MCF 10A (cell line): ENCODE measurements around the gene EP400. TPM values are rescaled to one million over a fixed set of nuclear protein-coding genes. Genes with fewer than 3 reads are reported as not detected.

Experiments used
- BruUV-seq: library from RNA; stranded (reverse); fragments of 400-500 nt; replicated peaks from 2 replicates; lab custom pipeline; 2021; lab: Mats Ljungman, UMichigan
- CTCF ChIA-PET: fragments of 300-600 bp; sonication (Branson Sonifier 250); formaldehyde crosslinking; extraction: SDS; loops from one replicate; lab custom pipeline; 2021; ENCODE audit warnings: antibody characterized with exemption, inconsistent platforms; lab: Yijun Ruan, JAX
- POLR2A ChIA-PET: fragments of 300-600, 350-650 bp; sonication (Branson Sonifier 250); formaldehyde crosslinking; extraction: SDS; loops from one replicate; lab custom pipeline; 2020; ENCODE audit warnings: antibody characterized with exemption, inconsistent platforms; lab: Yijun Ruan, JAX
- DNase-seq: peaks from one replicate; pipeline ENCODE4 v3.0.0-alpha.2; 2018; ENCODE audit not compliant: unreplicated experiment
- H3K27ac Mint-ChIP-seq: one replicate; pipeline ENCODE4 v1.8.0; 2022; ENCODE audit warnings: mild to moderate bottlenecking, low read depth, mixed read lengths; ENCODE audit not compliant: unreplicated experiment
- H3K27me3 Mint-ChIP-seq: one replicate; pipeline ENCODE4 v1.8.0; 2022; ENCODE audit warnings: mixed read lengths; ENCODE audit not compliant: insufficient read depth, unreplicated experiment
- H3K36me3 Mint-ChIP-seq: one replicate; pipeline ENCODE4 v1.8.0; 2022; ENCODE audit warnings: mild to moderate bottlenecking, moderate library complexity, mixed read lengths; ENCODE audit not compliant: insufficient read depth, unreplicated experiment
- H3K4me1 Mint-ChIP-seq: one replicate; pipeline ENCODE4 v1.8.0; 2022; ENCODE audit warnings: mixed read lengths; ENCODE audit not compliant: insufficient read depth, unreplicated experiment
- H3K4me3 Mint-ChIP-seq: one replicate; pipeline ENCODE4 v1.8.0; 2022; ENCODE audit warnings: mild to moderate bottlenecking, moderate library complexity, mixed read lengths; ENCODE audit not compliant: unreplicated experiment
- H3K9me3 Mint-ChIP-seq: one replicate; pipeline ENCODE4 v1.8.0; 2022; ENCODE audit warnings: mixed read lengths; ENCODE audit not compliant: unreplicated experiment
- intact Hi-C: fragments of 100-400 bp; cut with micrococcal nuclease; formaldehyde crosslinking; loops from 2 replicates; pipeline ENCODE4 v1.14.1; 2022
- total RNA-seq: library from RNA; stranded (reverse); gene quantifications from 2 replicates; pipeline ENCODE4 v1.2.3, GENCODE V29; 2022
- TF ChIP-seq, protein P1 (sequence below): fragments of 200-600 bp; IDR thresholded peaks from one replicate; pipeline ENCODE4 v1.8.0; 2022; ENCODE audit warnings: antibody characterized with exemption, mild to moderate bottlenecking; ENCODE audit not compliant: unreplicated experiment

EP400 gene
- total RNA-seq, 1 experiment from 2014 or later = 52.4 TPM

DNA sequence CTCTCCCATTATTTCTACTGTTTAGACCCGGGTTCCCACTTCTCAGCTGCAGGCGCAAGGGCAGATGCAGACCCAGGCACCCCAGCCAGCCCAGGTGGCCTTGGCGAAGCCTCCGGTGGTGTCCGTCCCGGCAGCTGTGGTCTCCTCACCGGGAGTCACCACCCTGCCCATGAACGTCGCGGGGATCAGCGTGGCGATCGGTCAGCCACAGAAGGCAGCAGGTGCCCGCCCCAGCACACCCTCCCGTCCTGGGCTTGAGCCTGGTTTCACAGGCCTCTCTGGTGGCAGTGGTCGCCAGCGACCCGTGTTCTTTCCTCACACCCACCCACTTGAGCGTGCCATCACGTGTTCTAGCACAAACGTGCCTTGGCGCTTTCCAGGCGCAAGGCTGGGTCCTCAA lies 117.0 kb downstream of the EP400 start:
- Mint-ChIP-seq H3K36me3 (peaks cover 66% of the 10 kb centered on the region), H3K4me3 (no peak overlapping the region), H3K4me1 (no peaks in the 10 kb centered on the region), H3K9me3 (no peaks in the 10 kb centered on the region), H3K27ac (no peak overlapping the region), H3K27me3 (no peaks in the 10 kb centered on the region)
- intact Hi-C loops = no loop called here
- POLR2A ChIA-PET = no interaction called here
- DNase-seq = no peak
- TF ChIP-seq, protein P1, sequence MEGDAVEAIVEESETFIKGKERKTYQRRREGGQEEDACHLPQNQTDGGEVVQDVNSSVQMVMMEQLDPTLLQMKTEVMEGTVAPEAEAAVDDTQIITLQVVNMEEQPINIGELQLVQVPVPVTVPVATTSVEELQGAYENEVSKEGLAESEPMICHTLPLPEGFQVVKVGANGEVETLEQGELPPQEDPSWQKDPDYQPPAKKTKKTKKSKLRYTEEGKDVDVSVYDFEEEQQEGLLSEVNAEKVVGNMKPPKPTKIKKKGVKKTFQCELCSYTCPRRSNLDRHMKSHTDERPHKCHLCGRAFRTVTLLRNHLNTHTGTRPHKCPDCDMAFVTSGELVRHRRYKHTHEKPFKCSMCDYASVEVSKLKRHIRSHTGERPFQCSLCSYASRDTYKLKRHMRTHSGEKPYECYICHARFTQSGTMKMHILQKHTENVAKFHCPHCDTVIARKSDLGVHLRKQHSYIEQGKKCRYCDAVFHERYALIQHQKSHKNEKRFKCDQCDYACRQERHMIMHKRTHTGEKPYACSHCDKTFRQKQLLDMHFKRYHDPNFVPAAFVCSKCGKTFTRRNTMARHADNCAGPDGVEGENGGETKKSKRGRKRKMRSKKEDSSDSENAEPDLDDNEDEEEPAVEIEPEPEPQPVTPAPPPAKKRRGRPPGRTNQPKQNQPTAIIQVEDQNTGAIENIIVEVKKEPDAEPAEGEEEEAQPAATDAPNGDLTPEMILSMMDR = no peak
- CTCF ChIA-PET = no interaction called here
- no TSS peak for BruUV-seq

DNA sequence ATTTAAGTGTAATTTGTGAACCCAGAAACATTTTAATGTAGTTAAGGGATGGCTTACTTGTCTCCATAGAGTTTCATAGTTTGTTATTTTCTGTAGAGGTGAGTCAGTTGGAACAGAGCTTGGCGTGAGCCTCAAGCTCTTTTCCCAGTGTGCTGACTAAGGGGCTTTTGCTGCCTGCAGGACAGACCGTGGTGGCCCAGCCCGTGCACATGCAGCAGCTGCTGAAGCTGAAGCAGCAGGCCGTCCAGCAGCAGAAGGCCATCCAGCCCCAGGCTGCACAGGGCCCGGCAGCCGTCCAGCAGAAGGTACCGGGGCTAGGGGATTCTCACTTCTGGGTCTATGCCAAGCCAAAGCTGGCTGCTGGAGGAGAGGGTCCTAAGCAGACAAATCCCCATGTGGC lies 117.4 kb downstream of the EP400 start:
- H3K27ac Mint-ChIP-seq = no peak overlapping the region
- TF ChIP-seq, protein P1 = no peak
- POLR2A ChIA-PET = no interaction called here
- peaks cover 68% of the 10 kb centered on the region for H3K36me3 Mint-ChIP-seq
- no peaks in the 10 kb centered on the region for H3K9me3 Mint-ChIP-seq
- no peak overlapping the region for H3K4me3 Mint-ChIP-seq
- DNase-seq = no peak
- no TSS peak for BruUV-seq
- no peaks in the 10 kb centered on the region for H3K27me3 Mint-ChIP-seq
- CTCF ChIA-PET = no interaction called here
- intact Hi-C loops = no loop called here
- H3K4me1 Mint-ChIP-seq = no peaks in the 10 kb centered on the region

DNA sequence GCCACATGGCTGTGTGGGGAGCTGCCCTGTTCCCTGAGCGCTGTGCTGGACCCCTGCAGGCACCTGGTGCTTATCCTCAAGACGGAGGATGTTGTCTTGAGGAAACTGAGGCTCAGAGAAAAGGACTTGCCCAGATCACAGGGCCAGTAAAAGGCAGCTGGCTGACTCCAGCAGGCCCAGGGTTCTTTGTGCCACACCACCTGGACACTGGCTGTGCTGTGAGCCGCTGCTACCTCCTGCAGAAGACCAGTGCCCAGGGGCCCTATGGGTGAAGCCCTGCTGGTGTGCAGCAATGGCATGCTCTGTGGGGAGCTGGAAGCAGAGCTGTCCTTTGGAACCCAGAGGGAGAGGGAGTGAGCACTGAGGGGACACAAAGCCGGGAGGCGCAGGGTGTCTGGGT lies 118.5 kb downstream of the EP400 start:
- TF ChIP-seq, protein P1 = no peak
- H3K9me3 Mint-ChIP-seq = no peaks in the 10 kb centered on the region
- intact Hi-C loops = no loop called here
- no peaks in the 10 kb centered on the region for H3K4me1 Mint-ChIP-seq
- ChIA-PET CTCF (no interaction called here), POLR2A (no interaction called here)
- no peaks in the 10 kb centered on the region for H3K27me3 Mint-ChIP-seq
- no peak overlapping the region for H3K4me3 Mint-ChIP-seq
- DNase-seq = no peak
- H3K27ac Mint-ChIP-seq = no peak overlapping the region
- BruUV-seq = no TSS peak
- H3K36me3 Mint-ChIP-seq = peaks cover 69% of the 10 kb centered on the region

DNA sequence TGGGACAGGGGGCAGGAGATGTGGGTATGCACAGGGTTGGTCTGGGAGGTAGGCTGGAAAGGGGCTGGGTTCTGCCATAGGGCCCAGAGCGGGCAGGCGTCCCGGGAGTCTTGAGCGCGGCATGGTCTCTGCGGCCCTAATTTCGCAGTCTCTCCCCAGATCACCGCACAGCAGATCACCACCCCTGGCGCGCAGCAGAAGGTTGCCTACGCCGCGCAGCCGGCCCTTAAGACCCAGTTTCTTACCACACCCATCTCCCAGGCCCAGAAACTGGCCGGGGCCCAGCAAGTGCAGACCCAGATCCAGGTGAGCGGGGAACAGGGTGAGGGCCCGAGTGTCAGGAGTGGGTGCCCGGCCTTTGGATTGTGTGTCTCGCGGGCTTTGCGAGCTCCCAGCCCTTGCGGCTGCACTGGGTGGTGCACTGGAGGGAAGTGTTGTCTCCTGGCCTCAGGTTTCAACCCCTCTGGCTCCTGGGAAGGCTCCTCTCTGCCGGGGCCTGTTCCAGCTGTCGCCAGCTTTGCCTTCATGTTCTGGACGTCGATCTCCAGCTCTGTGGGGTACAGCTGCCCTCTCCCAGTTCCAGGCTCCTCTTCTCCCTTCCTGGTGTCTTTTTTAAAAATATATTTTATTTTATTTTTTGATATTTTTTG lies 119.7 kb downstream of the EP400 start:
- no peak overlapping the region for H3K4me3 Mint-ChIP-seq
- ChIA-PET CTCF (interaction anchor here (0.6 kb wide), 1 partner anchor 77 kb away, joined by 3 read pairs; no protein-coding TSS in a partner anchor), POLR2A (interaction anchor here (0.6 to 1.2 kb wide), 2 partner anchors 16 to 514 kb away, joined by 3 to 4 read pairs; no protein-coding TSS in a partner anchor)
- DNase-seq = no peak
- H3K36me3 Mint-ChIP-seq = peaks cover 69% of the 10 kb centered on the region
- intact Hi-C loops = no loop called here
- no TSS peak for BruUV-seq
- TF ChIP-seq, protein P1 = no peak
- H3K27ac Mint-ChIP-seq = no peak overlapping the region
- H3K4me1 Mint-ChIP-seq = no peaks in the 10 kb centered on the region
- H3K27me3 Mint-ChIP-seq = no peaks in the 10 kb centered on the region
- H3K9me3 Mint-ChIP-seq = no peaks in the 10 kb centered on the region
